AG20443 (cell line): ENCODE data around the gene SLC39A6.
A peak's percentile ranks its signal among the peaks of the same experiment; 100 is the strongest.
"Not testable (repeated sequence)": the region's sequence is repeated elsewhere in the genome, so short reads cannot be mapped to it uniquely, and the experiment has no call there.

Experiments
- DNase-seq: peaks from one replicate; pipeline ENCODE4 v3.0.0; 2012; ENCODE audit warnings: low spot score, mixed read lengths

SLC39A6 gene, protein sequence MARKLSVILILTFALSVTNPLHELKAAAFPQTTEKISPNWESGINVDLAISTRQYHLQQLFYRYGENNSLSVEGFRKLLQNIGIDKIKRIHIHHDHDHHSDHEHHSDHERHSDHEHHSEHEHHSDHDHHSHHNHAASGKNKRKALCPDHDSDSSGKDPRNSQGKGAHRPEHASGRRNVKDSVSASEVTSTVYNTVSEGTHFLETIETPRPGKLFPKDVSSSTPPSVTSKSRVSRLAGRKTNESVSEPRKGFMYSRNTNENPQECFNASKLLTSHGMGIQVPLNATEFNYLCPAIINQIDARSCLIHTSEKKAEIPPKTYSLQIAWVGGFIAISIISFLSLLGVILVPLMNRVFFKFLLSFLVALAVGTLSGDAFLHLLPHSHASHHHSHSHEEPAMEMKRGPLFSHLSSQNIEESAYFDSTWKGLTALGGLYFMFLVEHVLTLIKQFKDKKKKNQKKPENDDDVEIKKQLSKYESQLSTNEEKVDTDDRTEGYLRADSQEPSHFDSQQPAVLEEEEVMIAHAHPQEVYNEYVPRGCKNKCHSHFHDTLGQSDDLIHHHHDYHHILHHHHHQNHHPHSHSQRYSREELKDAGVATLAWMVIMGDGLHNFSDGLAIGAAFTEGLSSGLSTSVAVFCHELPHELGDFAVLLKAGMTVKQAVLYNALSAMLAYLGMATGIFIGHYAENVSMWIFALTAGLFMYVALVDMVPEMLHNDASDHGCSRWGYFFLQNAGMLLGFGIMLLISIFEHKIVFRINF

DNA sequence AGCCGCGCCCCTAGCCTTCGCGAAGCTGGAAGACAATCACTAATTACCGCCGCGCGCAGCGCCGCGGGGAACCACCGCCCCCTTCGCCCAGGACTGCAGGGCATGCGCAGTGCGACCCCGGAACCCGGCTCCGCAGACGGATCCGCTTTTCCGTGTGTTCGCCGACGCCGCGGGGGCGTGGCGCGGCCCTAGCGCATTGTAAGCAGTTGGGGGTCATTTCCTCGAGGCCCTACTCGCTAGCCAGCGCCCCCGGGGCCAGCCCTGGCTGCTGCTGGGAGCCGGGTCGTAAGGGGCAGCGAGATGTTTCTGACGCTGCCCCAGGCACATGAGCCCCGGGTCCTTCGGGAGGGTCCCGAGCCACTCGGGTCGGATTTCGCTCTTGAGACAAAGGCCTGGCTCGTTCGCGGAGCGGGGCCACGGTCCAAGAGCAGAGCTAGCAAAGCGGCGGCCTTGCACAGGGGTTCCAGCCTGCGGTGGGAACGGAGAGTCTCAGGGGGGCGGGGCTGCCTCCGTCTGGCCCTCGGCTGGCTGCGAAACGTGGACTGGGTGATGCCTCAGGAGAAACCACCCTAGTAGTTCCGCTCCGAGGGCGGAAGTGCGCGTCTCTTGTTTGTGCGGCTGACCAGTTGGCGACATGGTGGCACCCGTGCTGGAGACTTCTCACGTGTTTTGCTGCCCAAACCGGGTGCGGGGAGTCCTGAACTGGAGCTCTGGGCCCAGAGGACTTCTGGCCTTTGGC lies at the start of gene SLC39A6, which contains the start of gene ELP2:
TSS of gene SLC39A6 (minus strand) at position 41 of the 739 bp plus-strand sequence. CDS start 2,333 bp downstream, outside the sequence.
TSS of gene ELP2 (plus strand) at position 600 of the 739 bp plus-strand sequence. CDS start at position 635, 35 bp downstream.
- DNase-seq: peak; percentile 100

- no peak for DNase-seq
Measured at GRCh38 chr18:36177913-36178312, 48.8 kb upstream of the SLC39A6 start.

GRCh38 chr18:36176711-36177110 lies 47.6 kb upstream of the SLC39A6 start:
- no peak for DNase-seq

DNA sequence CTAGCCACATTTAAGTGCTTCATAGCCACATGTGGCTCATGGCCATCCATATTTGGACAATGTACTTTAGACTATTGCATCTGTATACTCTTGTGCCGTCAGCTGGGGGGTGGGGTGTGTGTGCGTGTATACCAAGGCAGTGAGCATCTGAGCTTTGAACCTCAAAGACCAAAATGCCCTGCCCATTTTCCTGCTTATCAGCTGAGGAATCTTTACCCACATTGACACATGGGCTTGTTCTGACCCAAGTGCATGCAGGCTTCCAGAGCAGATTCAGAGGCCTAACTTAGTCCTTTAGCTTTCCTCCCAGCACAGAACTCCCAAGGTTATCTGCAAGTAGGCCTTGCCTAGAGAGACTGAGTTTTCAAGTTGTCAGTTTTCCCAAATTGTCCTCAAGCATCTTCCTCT lies 47.0 kb upstream of the SLC39A6 start:
- no peak for DNase-seq

DNA sequence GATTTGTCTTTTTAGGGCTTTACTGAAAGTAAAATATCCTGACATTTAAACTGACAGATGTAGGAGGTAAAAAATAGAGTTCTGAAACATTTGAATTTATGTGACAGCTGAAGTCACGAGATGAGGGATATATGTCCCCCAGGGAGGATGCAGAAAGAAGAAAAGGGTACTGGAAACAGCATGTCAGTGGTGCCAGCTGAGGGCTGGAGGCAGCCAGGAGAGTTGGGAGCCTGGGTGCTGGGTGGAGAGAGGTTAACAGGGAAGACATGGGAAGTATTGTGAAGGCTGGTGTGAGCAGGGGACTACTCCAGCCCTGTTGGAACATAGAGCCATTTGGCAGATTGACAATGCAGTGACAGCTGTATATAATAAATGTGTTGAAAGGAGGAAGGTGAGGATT lies 46.3 kb upstream of the SLC39A6 start:
- no peak for DNase-seq

GRCh38 chr18:36169938-36170337 lies 40.8 kb upstream of the SLC39A6 start:
- no peak for DNase-seq

DNA sequence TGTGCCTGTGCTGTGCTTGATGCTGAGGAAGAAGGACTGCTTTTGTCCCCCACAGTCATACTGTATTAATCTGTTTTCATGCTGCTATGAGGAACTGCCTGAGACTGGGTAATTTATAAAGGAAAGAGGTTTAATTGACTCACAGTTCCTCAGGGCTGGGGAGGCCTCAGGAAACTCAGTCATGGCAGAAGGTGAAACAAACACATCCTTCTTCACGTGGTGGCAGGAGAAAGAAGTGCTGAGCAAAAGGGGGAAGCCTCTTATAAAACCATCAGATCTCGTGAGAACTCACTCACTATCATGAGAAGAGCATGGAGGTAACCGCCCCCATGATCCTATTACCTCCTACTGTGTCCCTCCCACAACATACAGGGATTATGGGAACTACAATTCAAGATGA lies 39.2 kb upstream of the SLC39A6 start:
- DNase-seq: not testable (repeated sequence)

DNA sequence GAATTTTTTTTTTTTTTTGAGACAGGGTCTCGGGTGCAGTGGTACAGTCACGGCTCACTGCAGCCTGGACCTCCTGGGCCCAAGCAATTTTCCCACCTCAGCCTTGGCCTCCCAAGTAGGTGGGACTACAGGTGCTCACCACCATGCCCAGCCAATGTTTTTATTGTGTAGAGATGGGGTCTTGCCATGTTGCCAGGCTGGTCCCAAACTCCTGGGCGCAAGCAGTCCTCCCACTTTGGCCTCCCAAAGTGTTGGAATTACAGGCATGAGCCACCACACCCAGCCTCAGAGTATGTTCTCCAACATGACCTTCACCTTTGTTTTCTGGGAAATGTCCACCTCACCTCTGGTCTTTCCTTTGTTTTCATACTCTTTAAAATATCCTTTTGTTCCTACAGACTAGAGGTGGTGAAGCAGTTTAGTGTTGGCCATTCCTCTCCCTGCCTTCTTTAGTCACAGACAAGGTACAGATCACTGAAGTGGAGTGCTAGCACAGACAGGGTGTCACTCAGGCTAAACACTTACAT lies 38.6 kb upstream of the SLC39A6 start:
- DNase-seq: no peak

GRCh38 chr18:36162981-36163380 lies 33.8 kb upstream of the SLC39A6 start:
- DNase-seq: no peak

DNA sequence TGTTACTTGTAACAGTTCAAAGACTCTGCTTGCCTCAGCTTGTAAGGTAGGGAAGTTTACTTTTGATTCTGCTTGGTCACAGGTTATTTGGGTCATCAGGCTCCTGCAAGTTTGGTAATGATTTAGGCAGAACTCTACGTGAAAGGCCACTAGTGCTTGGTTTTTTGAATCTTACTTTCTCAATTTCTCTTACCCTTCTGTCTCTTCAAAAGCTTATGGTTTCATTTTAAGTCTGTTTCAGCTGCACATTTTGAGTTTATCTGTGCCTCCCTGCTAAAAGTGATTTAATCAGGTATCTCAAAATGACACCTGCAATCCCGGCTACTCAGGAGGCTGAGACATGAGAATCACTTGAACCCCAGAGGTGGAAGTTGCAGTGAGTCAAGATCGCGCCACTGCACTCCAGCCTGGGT lies 31.8 kb upstream of the SLC39A6 start:
- no peak for DNase-seq

DNA sequence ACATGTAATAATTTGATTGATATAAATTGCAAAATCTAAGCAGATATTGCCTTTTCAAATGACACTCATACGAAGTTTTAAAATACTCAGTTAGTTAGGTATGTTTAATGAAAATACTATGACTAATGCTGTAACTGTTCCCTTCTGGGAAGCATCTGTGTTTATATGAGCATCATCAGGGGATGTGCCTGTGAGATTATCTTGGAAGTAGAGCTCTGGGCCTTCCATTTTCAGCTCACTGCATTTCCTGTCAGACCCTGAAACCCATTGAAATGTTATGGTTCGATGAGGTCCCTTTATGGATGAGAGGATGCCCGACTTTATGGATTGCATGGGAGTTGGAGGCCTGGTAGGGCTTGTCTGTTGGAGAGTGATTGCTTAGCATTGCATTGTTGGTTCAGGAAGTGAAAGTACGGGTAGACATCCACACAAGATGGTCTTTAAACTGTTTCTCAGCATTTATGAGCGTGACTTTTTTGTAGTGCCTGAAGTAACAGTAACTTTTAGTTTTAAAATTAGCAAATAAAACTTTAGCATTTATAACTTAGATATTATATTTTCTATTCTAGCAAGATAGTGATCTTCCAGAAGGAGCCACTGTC lies 29.2 kb upstream of the SLC39A6 start:
- peak; percentile 70 for DNase-seq

DNA sequence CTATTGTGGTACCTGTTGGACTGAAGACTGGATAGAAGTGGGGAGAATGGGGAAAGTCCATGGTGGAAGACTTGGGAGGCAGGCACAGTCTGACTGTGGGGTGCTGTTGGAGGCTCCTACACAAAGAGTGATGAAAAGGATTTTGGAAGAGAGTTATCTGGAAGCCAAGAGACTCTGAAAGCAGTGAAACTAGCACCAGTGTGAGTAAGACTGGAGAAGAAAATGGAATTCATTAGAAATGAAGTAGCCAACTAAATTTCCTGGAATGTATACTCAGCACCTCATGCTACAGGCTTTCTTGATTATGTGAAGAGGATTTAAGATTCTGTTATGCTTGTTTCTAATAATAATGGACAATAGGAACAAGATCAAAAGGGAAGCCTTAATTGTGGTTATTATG lies 28.3 kb upstream of the SLC39A6 start:
- no peak for DNase-seq

- no peak for DNase-seq
Measured at GRCh38 chr18:36155851-36156757, 27.0 kb upstream of the SLC39A6 start.

DNA sequence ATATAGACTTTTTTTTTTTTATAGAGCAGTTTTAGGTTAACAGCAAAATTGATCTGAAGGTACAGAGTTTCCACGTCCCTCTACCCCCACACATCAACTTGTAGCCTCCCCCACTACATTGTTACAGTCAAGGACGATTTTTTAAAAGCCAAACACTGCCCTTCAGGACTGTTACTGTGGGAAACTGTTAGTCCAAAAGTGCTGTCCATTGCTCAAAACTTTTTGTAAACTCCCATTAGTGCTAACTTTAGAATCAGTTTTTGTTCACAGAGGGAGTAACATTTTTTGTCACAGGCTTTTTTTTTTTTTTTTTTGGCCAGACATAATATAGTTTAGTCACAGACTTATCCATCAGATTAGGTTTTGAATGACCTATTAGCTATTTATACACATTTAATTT lies 24.6 kb upstream of the SLC39A6 start:
- no peak for DNase-seq

DNA sequence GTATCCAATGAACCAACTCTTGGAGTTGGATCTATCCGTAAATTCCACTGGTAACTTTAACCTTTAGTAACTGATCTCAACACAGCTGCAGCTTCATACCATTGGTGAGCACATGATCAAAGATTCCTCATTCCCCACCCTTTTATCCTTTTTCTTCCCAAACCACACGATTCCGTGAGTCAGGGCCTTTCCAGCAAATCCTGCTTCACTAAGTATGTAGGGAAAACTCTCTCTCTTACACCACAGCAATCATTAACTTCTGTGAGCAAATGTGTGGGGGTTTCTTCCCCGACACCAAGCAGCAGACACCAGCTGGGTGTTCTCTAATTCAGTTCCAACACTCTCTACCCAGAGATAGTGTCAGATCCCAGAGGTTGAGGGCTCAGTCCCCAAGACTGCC lies 24.1 kb upstream of the SLC39A6 start:
- DNase-seq: peak; percentile 67

- DNase-seq: no peak
Measured at GRCh38 chr18:36152781-36153180, 23.6 kb upstream of the SLC39A6 start.

DNA sequence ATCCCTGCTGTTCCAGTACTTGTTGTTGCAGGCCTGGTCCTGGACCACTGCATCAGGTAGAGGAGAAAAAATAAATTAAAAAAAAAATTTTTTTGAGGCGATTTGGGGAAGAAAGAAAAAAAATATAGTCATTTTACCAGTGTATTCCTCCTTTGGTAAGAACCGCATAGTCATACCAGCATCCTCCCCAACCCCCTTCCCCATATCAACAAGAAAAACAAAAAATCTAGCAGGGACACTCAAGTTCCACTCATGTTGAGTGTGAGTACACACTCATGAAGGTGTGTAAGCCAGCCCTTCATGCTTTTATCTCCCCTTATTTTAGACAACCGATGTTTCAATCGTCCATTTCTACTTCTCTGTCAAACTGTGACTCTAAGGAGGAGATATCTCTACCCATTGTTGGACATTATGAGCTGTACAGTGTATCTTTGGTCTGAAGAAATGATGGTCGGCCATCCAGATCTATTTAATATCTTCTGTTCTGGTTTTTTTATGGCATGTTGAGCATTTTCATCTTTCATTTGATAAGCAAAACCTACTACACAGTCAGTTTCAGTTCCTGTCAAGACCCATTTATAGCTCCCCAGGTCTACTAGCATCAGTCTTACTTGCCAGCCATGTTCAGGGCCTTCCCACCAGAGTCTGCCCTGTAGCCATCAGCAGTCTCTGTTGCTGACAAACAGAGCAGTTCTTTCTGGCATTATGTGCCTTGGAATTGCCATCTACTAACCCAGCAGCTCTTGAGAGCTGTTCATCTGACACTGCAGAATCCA lies 20.6 kb upstream of the SLC39A6 start:
- DNase-seq: no peak

DNA sequence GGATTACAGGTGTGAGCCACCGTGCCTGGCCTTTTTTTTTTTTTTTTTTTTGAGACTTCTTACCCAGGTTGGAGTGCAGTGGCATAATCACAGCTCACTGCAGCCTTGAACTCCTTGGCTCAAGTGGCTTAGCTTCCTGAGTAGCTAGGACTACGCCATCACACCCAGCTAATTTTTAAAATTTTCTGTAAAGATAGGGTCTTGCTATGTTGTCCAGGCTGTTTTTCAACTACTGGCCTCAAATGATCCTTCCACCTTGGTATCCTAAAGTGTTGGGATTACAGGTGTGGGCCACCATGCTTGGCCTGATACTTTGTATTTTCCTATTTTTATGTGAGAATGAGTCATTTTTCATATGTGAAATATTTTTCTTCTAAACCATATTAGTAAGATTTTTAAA lies 14.3 kb upstream of the SLC39A6 start:
- DNase-seq: no peak

DNA sequence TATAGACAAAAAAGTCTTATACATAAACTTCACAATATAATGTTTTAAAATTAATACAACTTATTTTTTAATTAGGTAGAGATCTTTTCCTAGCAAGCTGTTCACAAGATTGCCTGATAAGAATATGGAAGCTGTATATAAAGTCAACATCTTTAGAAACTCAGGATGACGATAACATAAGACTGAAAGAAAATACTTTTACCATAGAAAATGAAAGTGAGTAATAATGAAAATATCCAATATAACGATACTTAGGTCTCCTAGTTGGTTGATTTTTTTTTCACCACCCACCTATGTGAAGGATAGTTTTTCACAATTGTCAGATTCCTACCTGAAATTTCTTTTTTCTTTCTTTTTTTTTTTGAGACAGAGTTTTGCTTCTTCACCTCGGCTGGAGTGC lies 13.6 kb upstream of the SLC39A6 start:
- DNase-seq: no peak

DNA sequence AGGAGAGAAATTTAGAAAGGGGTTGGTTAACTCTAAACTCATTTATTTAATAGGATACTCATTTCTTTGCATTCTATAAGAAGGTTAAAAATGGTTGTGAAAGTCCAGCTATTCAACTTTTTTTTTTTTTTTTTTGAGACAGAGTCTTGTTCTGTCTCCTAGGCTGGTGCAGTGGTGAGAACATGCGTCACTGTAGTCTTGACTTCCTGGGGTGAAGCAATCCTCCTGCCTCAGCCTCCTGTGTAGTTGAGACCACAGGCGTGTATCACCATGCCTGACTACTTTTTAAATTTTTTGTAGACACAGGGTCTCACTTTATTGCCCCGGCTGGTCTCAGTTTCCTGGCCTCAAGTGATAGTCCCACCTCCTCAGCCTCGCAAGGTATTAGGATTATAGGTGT lies 12.4 kb upstream of the SLC39A6 start:
- DNase-seq: no peak
